Activated CD4-positive, alpha-beta T cell treated with anti-CD3 and anti-CD28 coated beads for 24 hours (primary cell): ENCODE measurements around the gene RHOB.
"Not testable (repeated sequence)": the region's sequence is repeated elsewhere in the genome, so short reads cannot be mapped to it uniquely, and the experiment has no call there.

Source experiments
- DNase-seq, 2 donors: peaks; one replicate each; pipeline ENCODE4 v3.0.0-alpha.2; 2020; ENCODE audit warnings: low read depth in 2 of 2

The RHOB gene

DNA sequence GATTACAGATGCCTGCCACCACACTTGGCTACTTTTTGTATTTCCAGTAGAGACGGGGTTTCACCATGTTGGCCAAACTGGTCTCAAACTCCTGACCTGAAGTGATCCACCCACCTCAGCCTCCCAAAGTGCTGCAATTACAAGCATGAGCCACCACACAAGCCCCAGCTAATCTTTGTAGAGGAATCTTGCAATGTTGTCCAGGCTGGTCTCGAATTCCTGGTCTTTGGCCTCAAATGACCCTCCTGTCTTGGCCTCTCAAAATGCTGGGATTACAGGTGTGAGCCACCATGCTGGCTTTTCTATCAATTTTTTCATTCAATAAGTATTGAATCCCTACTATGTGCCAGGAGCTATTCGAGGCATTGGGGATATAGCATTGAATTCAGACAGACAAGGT, 46.2 kb downstream of the RHOB start:
- DNase-seq: not testable (repeated sequence)

DNA sequence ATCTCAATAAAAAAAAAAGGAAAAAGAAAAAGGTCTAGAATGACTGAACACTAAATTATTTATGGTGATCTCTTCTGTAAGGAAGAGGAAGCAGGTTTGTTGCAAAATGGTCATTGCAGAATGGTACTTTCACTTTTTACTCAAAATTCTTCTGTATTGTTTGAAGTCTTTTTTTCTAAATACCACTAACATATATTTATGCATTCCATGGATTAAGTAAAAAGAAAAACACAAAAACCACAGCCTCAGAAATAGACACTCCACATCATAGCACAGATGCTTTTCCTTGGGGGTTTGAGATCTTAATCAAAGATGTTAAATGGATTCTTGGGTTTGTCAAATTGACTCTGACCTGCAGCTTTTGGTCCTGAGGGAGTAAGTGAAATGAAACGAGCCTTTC, 47.4 kb downstream of the RHOB start:
- no peak for DNase-seq

DNA sequence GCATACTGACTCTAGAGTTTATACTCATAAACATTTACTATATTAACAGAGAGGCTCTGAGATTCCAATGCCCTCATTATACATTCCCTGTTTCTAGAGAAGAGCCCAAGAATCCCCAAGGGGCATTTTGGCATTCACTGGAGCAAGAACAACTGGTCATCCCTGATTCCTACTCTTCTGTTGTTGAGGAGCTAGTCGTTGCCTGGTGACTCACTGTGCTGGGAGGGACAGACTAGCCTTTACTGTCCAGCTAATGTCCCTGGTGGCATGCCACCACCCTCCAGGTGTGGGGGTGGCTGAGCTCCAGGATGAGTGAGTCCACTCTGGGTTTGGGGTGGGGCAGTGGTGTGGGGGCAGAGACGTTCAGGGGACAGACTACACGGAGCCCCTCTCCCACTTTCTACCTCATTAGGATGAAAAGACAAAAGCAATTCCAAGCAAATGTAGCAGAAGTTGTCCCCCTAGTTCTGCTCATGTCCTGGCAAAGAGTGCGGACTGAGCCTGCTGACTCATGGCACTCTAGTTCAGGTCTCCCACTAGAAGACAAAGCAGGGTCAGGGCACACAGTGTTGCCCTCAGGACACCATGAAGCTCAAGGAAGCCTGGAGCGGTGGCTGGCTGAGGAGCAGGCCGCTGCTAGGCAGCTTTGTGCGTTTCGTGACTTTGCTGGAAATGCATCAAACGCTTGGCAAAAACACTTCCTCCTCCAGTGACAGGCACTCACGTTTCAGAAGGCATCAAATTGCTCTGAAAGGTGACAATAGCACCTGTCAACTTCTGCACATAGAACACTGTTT, 49.4 kb downstream of the RHOB start:
- DNase-seq: no peak

DNA sequence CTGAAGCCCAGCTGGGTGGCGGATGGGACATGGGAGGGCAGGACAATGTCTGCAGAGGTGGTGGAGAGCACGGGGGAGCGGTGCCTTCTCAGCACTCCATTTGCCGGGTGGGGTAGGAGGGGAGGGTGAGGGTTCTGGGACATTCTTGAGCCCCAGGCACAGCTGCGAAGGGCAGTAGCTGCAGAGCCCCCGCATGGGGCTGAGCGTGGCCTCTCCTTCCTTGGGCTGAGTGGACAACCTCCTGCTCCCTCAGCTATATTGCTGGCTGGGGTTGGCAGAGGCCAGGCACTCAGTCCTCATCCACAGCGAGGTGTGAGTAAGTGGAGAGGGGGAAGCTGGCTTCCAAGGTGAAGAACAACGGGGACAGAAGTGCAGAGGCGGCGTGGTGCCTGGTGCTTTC, 50.1 kb downstream of the RHOB start:
- no peak for DNase-seq
